Breast epithelium (tissue), 4 donors: ENCODE data around the gene UBTD2. TPM values are rescaled to one million over a fixed set of nuclear protein-coding genes. Genes with fewer than 3 reads are reported as not detected.

Source experiments
- DNase-seq, 2 donors: peaks; one replicate each; pipeline ENCODE4 v3.0.0-alpha.2; 2019; ENCODE audit warnings: low spot score in 2 of 2
- H3K27ac ChIP-seq, 2 donors: fragments of 200-600 bp; sonication (generic) in 1 of 2; one replicate each; pipeline ENCODE4 v1.5.1; 2016 to 2019; ENCODE audit warnings: mild to moderate bottlenecking in 1 of 2
- H3K27me3 ChIP-seq, 2 donors: fragments of 200-600 bp; sonication (generic) in 1 of 2; one replicate each; pipeline versions ENCODE4 v1.5.1 to v1.6.0; 2017 to 2019; ENCODE audit warnings: control low read depth in 1 of 2, mild to moderate bottlenecking in 1 of 2
- H3K36me3 ChIP-seq: fragments of 200-600 bp; one replicate; pipeline ENCODE4 v1.5.1; 2019
- H3K4me1 ChIP-seq, 2 donors: fragments of 200-600 bp; sonication (generic); one replicate each; pipeline ENCODE4 v1.5.1; 2016 to 2019; ENCODE audit warnings: control low read depth in 1 of 2
- H3K4me3 ChIP-seq, 3 donors: fragments of 200-600 bp; sonication (generic); 1 replicate in 2 of 3; 2 replicates in 1 of 3; pipeline ENCODE4 v1.5.1; 2016 to 2019; ENCODE audit warnings: mild to moderate bottlenecking in 3 of 3, moderate library complexity in 2 of 3
- H3K9me3 ChIP-seq, 2 donors: fragments of 200-600 bp; sonication (generic) in 1 of 2; one replicate each; pipeline ENCODE4 v1.5.1; 2016 to 2019; ENCODE audit warnings: control low read depth in 1 of 2
- POLR2A ChIP-seq: fragments of 450-650 bp; IDR thresholded peaks from one replicate; pipeline ENCODE4 v1.6.1; 2016; ENCODE audit warnings: antibody characterized with exemption, mild to moderate bottlenecking, moderate library complexity
- POLR2AphosphoS5 ChIP-seq, 3 donors: sonication (generic); formaldehyde crosslinking; IDR thresholded peaks; one replicate each; pipeline ENCODE4 v1.6.1; 2017; ENCODE audit warnings: antibody characterized with exemption in 3 of 3
- intact Hi-C: fragments of 100-400 bp; cut with DNase I; formaldehyde crosslinking; loops from one replicate; pipeline ENCODE4 v1.15.1; 2023; ENCODE audit warnings: low total_unique reads
- total RNA-seq, 3 donors: library from RNA; depleted of rRNA; stranded (reverse); fragments of >200 nt; gene quantifications; one replicate each; pipeline ENCODE4 v1.1.0, GENCODE V29; 2016
- TF ChIP-seq, protein P1 (sequence below), 3 donors: fragments of 450-650 bp; IDR thresholded peaks; one replicate each; pipeline ENCODE4 v1.5.1; 2016 to 2017; ENCODE audit warnings: antibody characterized with exemption in 3 of 3, mild to moderate bottlenecking in 3 of 3, moderate library complexity in 3 of 3

Gene UBTD2
- total RNA-seq, 3 donors from 2014 or later, result 21.8 to 32.3 (median 27.9) TPM

DNA sequence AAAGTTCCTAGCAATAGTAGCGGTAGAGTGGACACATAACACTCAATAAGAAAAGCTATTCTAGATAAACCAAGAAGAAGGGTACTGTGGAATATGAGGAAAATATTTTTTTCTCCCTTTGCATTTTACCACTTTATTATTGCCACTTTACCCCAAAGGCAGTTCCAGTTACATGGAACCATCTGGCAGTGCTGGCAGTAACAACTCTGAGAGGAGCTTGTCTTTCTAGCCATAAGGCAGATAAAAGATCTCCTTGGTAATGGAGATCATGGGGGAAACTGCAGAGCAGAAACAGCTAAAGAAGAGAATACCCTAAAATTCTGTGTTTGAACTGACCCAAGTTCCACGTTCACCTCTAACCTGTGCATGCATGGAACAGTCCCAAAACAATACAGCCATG lies 38.5 kb downstream of the UBTD2 start:
- no peaks in the 10 kb centered on the region for H3K4me1 ChIP-seq
- no peak for DNase-seq
- no peaks in the 10 kb centered on the region for H3K36me3 ChIP-seq
- H3K27me3 ChIP-seq, result no peaks in the 10 kb centered on the region
- intact Hi-C loops, result no loop called here
- no peak overlapping the region for H3K4me3 ChIP-seq
- TF ChIP-seq, protein P1, sequence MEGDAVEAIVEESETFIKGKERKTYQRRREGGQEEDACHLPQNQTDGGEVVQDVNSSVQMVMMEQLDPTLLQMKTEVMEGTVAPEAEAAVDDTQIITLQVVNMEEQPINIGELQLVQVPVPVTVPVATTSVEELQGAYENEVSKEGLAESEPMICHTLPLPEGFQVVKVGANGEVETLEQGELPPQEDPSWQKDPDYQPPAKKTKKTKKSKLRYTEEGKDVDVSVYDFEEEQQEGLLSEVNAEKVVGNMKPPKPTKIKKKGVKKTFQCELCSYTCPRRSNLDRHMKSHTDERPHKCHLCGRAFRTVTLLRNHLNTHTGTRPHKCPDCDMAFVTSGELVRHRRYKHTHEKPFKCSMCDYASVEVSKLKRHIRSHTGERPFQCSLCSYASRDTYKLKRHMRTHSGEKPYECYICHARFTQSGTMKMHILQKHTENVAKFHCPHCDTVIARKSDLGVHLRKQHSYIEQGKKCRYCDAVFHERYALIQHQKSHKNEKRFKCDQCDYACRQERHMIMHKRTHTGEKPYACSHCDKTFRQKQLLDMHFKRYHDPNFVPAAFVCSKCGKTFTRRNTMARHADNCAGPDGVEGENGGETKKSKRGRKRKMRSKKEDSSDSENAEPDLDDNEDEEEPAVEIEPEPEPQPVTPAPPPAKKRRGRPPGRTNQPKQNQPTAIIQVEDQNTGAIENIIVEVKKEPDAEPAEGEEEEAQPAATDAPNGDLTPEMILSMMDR (IDR thresholded peaks at IDR 0.05), result no peak
- TF ChIP-seq POLR2A, result no peak
- TF ChIP-seq POLR2AphosphoS5 (IDR thresholded peaks at IDR 0.05), result no peak
- H3K27ac ChIP-seq, result peak overlapping the region in 1 of 2 donors; percentile 17
- no peaks in the 10 kb centered on the region for H3K9me3 ChIP-seq

DNA sequence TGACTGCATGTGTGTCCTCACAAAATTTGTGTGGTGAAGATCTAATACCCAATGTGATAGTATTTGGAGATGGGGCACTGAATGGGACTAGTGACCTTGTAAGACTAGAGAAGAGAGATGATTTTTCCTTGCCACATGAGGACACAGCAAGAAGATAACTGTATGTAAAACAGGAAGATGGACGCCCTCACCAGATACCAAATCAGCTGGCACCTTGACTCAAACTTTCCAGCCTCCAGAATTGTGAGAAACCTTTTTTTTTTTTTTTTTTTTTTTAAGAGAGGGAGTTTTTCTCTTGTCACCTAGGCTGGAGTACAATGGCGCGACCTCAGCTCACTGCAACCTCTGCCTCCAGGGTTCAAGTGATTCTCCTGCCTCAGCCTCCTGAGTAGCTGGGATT lies 40.3 kb downstream of the UBTD2 start:
- Histone ChIP-seq H3K27ac (no peak overlapping the region), H3K36me3 (no peaks in the 10 kb centered on the region), H3K9me3 (no peaks in the 10 kb centered on the region), H3K4me3 (no peak overlapping the region), H3K4me1 (no peaks in the 10 kb centered on the region), H3K27me3 (no peaks in the 10 kb centered on the region)
- DNase-seq, result no peak
- no peak for TF ChIP-seq POLR2A
- TF ChIP-seq, protein P1 (IDR thresholded peaks at IDR 0.05), result no peak
- TF ChIP-seq POLR2AphosphoS5 (IDR thresholded peaks at IDR 0.05), result no peak
- intact Hi-C loops, result no loop called here

DNA sequence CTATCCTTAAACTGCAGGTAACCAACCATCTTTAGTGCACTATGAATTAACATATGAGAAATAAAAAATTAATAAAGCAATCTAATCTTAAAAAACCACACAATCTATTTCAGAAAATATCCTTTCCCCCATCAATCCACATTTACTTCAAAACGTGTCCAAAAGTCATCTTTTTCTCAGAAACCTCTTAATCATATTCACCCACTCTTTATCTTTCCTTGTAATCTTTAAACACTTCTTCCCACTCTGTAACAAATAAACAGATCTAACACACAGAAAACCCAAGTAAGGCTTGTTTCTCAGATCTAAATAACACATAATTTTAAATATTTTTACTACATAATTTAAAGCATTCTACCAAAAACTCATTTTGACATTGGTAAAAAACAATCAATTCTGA lies 45.2 kb downstream of the UBTD2 start:
- Histone ChIP-seq H3K36me3 (no peaks in the 10 kb centered on the region), H3K27ac (no peak overlapping the region), H3K27me3 (no peaks in the 10 kb centered on the region), H3K9me3 (no peaks in the 10 kb centered on the region), H3K4me3 (no peak overlapping the region), H3K4me1 (peaks cover 0 to 16% of the 10 kb centered on the region in 2 donors)
- intact Hi-C loops, result no loop called here
- TF ChIP-seq, protein P1 (IDR thresholded peaks at IDR 0.05), result no peak
- TF ChIP-seq POLR2AphosphoS5 (IDR thresholded peaks at IDR 0.05), result no peak
- no peak for TF ChIP-seq POLR2A
- no peak for DNase-seq

DNA sequence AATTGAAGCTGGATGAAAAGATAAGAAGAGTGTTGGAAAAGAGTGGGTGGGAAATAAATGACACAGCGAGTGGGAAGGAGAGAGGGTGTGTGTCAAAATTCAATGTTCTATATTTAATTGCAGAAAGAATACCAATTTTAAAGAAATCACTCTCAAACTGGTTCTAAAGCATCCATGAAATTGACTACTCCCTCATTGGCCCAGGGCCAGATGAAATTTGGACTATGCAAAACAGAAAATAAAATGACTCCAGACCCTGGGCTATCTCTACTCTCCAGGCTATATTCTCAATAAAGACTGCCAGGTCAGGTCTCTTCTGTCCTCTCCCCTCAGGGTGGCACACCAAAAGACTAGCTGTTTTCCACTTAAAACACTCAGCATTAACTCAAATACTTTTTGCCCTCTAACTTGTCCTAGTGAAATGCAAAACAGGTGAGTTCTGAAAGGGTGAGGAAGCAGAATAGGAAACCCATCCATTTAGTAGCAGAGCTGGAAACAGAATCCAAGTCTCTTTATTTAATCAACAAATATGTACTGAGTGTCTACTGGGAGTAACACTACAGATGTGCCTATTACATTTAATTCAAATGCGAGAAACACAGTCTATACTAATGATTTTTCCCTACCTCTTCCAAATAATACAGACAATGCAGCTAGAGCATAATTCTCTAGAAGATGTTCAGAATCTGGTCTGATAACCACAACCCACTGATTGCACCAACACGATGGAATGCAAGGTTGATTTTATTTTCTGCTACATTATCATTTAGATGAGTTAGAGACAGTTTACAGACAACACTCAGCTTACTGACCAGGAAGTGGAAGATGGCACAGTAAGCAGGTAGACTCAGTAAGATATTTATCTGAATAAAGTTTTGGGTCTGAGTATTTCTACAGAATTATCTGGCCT lies 47.5 kb downstream of the UBTD2 start:
- no peak overlapping the region for H3K4me3 ChIP-seq
- intact Hi-C loops, result no loop called here
- TF ChIP-seq, protein P1 (IDR thresholded peaks at IDR 0.05), result no peak
- H3K36me3 ChIP-seq, result no peaks in the 10 kb centered on the region
- H3K27ac ChIP-seq, result peak overlapping the region in 1 of 2 donors; percentile 57
- no peaks in the 10 kb centered on the region for H3K9me3 ChIP-seq
- no peak for DNase-seq
- H3K4me1 ChIP-seq, result peaks cover 0 to 16% of the 10 kb centered on the region in 2 donors
- H3K27me3 ChIP-seq, result no peaks in the 10 kb centered on the region

DNA sequence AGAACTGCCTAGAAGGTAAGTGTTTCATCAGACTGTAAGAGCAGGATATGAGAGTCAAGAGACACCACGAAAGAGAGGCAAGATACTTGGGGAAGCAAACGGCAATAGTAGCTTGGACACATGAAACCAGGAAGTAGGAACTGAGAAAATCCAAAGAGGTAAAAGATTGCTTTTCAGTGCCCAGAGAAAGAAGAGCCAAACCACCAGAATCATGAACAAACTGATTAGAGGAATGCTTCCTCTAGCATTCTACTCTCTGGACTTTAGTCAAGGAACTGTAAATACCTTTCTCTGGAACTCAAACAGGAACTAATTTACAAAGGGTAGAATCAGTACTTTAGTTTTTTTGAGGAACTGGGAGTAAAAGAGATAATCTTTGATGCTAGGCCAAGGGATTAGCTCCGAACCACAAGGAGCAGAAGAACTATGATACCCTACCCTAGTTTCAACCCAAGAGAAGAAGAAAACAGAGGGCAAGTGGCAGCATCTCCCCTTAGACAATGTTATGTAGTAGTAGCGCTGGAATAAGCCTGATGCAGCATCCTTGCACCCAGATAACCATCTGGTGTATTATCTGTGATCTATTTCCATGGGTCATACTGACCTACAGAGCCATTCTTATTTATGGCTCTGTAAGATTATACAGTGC lies 48.3 kb downstream of the UBTD2 start:
- H3K4me1 ChIP-seq, result peaks cover 0 to 16% of the 10 kb centered on the region in 2 donors
- TF ChIP-seq POLR2AphosphoS5 (IDR thresholded peaks at IDR 0.05) (no peak), POLR2A (no peak)
- TF ChIP-seq, protein P1 (IDR thresholded peaks at IDR 0.05), result no peak

More for the DNA sequence above, 48.3 kb downstream of the UBTD2 start:
- H3K27me3 ChIP-seq, result no peaks in the 10 kb centered on the region
- no peaks in the 10 kb centered on the region for H3K9me3 ChIP-seq
- intact Hi-C loops, result no loop called here
- H3K4me3 ChIP-seq, result no peak overlapping the region
- H3K27ac ChIP-seq, result peak overlapping the region; percentile 57 to 70
- H3K36me3 ChIP-seq, result no peaks in the 10 kb centered on the region
- no peak for DNase-seq
